Stimulated activated CD8-positive, alpha-beta memory T cell treated with anti-CD3 and anti-CD28 coated beads, Interleukin-7, amount 100 ng/mL, for 4 hours (primary cell): ENCODE measurements around the gene RRAD.

Source experiments
- DNase-seq, 2 donors: peaks; one replicate each; pipeline ENCODE4 v3.0.0-alpha.2; 2020; ENCODE audit warnings: low read depth in 2 of 2

RRAD gene

DNA sequence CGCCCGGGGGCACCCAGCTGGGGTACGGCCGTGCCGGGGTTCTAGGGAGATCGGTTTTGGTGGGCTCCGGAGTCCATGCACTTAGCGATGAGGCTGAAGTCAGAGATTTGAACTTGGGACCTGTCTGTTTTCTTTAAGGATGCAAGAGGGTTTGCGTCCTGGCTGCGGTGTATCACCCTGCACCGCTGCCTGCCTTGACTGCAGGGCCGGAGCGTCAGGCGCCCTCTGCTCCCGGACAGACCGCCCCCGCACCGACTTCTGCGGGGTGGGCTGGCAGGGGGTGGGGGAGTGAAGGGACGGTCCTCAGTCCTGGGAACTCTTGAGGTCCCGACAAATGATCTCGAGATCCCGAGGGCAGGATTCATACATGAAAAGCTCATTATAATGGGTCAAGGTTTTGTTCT is 44.3 kb downstream of the RRAD start:
- DNase-seq = no peak

DNA sequence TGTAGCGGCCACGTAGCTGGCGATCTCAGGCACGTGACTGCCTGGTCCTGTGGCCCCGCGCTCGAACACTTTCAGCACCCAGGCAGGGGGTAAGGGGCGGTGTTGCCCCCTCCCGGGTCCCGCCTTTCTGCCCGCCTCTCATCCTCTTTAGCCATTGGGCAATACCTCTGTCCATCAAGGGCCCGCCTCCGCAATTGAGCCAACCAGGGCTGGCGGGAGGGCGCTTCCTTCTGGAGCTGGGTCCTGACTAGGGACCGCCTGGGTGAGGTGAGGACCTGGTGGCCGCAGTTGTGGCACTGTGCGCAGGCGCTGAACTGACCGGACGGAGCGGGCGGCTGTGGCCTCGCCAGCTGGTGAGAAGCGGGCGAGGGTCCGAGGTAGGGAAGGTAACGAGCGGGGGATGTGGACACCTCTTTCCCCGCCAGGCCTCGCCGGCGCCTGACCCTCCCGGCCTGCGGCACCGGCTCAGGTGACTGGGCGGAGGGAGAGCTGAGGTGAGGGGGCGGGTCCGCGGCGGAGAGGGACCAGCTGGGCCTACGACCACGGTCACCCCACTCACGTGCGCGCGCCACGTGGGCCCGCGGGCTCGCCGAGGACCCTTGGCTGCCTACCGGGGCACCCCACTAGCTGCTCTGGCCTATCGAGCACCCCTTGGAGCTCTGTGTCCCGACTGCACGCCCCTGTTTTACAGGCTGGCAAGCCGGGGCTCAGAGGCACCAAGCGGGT is 44.9 kb downstream of the RRAD start, which contains the start of gene PDP2:
TSS of gene PDP2 (plus strand) at position 228 of the 726 bp plus-strand sequence. CDS start 3,770 bp downstream, outside the sequence.
- peak; percentile 79 to 82 for DNase-seq

DNA sequence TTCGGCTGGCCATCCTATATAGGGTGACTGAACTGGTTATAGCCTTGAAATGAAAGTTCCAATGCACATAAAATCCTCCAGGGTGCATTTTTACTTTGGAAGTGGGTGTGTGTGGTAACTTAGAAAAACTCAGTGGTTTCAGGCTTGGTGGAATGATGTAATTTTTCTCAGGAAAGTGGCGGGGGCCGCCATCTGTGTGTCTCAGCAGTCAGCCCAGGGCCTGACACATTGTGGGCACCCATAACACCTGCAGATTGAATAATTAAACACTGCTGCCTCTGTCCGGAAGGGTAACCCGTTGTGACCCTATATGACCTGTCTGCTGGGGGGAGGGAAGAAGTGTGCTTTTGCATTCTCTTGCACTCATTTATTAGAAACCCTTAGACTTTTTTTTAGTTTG is 47.3 kb downstream of the RRAD start:
- peak; percentile 29 to 42 for DNase-seq

DNA sequence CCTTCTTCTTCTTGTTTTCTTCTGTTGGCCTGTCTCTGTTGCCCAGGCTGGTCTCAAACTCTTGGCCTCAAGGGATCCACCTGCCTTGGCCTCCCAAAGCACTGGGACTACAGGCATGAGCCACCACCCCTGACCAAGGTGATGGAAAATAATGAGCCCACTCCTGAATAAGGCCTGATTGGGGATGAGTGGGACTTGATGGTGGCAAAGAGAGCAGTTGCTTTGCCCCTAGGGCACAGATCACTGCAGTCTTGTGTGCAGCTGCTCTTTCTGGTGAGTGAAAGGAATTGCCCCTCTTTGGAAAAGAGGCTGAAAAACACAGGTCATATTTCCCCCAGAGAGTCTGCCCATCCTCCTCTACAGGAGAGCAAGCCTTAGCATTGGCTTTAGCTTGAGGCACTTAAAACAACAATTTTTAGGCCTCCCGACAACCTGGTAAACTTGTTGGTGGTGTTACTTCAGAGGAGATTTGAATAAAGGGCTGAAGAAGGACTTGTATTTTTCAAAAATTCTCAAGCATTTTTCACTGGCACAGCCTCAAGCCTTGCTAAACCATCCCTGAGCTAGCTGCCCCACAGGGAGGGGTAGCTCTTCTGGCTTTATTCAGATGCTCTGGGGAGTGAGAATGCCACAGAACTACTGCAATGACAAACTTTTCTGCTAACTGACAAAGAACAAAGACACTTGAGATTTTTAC is 51.1 kb downstream of the RRAD start:
- no peak for DNase-seq

DNA sequence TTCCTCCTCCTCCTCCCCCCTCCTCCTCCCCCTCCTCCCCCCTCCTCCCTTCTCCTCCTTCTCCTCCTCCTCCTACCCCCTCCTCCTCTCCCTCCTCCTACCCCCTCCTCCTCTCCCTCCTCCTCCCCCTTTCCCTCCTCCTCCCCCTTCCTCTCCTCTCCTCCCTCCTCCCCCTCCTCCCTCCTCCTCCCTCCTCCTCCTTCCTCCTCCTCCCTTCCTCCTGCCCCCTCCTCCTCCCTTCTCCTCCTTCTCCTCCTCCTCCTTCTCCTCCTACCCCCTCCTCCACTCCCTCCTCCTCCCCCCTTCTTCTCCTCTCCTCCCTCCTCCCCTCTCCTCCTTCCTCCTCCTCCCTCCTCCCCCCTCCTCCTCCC is 51.7 kb downstream of the RRAD start:
- DNase-seq = no peak

DNA sequence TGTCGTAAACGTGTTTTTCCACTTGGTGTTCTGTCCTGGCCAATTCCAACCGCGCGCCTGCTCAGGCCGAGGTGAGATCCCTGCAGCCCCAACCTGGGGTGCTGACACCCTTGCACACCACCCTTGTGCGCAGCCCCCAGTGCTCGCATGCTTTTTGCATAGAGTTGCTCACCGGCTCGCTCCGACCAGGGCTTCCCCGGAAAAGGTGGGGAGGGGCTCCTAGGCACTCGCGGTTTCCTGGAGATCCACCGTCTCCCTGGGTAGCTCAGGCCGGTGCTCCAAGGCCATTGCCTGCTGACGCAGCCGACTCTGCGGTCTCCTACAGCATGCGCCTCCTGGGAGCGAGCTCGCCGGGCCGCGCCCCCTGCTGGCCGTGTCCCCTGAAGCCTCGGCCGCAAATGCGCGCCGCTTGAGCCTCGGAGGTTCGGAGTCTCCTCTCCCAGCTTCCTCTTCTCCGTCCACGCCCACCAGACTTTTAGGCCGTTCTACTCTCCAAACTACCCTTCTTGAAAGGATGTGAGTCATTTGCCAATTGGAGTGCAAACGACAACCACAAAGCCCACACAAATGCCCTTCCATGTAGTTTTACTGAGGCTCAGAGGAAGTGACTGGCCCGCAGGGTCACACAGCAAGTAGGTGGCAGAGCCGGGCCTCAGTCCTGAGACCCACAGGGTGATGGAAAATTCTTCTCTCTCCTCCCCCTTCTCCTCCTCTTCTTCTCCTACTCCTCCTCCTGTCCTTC is 52.2 kb downstream of the RRAD start:
- peak; percentile 85 to 86 for DNase-seq

DNA sequence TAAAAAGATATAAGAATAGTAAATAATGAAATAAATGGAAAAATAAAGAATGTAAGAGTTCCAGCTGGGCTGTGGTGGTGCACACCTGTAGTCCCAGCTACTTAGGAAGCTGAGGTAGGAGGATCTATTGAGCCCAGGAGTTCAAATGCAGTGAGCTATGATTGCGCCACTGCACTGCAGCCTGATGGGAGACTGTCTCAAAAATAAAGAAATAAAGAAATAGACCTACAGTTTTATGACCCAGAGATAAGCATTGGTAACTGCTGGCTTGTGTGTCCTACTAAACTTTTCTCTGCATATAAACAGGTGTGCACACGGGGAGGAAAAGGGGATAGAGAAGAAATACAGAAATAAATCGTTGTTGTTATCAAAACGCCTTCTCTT is 52.8 kb downstream of the RRAD start:
- no peak for DNase-seq

DNA sequence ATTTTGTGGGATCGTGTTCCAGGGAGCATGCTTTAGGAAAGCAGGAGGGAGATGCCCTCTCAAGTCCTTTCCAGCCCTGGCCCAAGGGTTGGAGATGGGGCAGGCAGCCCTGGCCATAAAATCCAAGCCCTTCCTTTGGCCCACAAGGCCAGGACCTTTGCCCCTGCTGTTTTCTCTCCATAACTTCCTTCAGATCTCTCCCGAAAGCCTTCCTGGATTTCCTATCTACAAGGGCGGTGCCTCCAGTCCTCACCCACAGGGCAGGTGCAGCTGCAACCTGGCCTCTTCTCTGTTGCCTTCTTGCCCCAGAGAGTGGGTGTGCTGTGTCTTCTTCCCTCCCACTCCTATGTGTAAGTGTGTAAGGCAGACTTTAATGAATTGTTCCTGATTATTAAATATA is 53.5 kb downstream of the RRAD start:
- no peak for DNase-seq
